Measurements from ENCODE around the gene SLC2A11.
A peak's percentile ranks its signal among the peaks of the same experiment; 100 is the strongest.

The SLC2A11 gene

DNA sequence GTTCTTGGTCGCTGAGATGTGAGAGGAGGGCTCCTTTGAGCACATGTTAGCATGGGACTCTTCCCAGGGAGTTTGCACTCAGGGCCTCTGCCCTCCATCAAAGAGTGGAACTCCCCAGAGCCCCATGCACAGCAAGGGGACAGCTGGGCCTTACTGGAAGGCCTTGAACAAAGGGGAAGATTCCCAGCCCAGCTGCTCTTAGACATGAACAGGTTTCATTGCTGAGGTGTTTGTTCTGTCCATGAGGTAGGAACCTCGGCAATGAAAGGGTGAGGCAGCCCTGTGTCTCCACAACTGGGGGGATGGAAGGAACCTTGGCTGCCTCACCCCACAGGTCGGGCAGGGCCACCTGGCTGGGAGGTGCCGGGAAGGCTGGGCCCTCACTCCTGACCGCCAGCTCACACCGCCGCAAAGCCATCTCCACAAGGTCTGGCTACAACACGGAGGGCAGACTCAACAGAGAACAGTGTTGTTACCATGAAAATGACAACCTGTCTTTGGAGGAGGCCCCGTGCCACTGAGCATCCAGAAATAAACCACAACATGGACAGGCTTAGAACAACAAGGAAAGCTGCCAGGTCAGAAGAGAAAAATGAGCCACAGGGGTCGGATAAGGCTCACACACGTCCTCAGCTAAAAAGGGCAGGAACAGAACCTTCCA is 22.1 kb upstream of the SLC2A11 start:
- TF ChIP-seq POLR2A (IDR thresholded peaks at IDR 0.05; ENCODE audit: low read length) (no peak), GATA1 (IDR thresholded peaks at IDR 0.05; ENCODE audit: low read depth, low read length) (no peak)
- no peak for DNase-seq

DNA sequence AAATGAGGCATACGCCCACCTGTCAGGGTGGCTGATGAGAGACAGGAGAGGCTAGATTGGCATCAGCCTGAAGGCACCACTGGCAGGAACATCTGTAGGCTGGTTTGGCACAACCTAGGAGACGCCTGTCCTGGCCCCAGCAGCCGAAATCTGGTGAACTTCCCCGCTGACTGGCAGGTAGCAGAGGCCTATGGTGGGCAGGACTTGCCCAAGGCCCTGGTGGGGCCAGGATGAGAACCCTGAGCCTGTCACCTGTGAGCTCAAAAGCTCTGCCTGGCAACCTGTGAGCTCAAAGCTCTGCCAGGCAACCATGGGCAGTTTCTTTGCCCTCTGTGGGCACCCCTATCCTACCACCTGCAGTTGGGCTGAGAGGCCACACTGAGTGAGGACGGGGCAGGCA is 21.4 kb upstream of the SLC2A11 start:
- DNase-seq: no peak
- TF ChIP-seq POLR2A (IDR thresholded peaks at IDR 0.05; ENCODE audit: low read length) (no peak), GATA1 (IDR thresholded peaks at IDR 0.05; ENCODE audit: low read depth, low read length) (no peak)

- DNase-seq: no peak
- TF ChIP-seq GATA1 (IDR thresholded peaks at IDR 0.05; ENCODE audit: low read depth, low read length): no peak
- TF ChIP-seq POLR2A (IDR thresholded peaks at IDR 0.05; ENCODE audit: low read length): no peak
Observed at GRCh38 chr22:23836692-23837495, 20.8 kb upstream of the SLC2A11 start.

GRCh38 chr22:23837496-23837859 is 20.2 kb upstream of the SLC2A11 start:
- TF ChIP-seq GATA1 (IDR thresholded peaks at IDR 0.05; ENCODE audit: low read depth, low read length) (no peak), POLR2A (IDR thresholded peaks at IDR 0.05; ENCODE audit: low read length) (no peak)
- DNase-seq: no peak

DNA sequence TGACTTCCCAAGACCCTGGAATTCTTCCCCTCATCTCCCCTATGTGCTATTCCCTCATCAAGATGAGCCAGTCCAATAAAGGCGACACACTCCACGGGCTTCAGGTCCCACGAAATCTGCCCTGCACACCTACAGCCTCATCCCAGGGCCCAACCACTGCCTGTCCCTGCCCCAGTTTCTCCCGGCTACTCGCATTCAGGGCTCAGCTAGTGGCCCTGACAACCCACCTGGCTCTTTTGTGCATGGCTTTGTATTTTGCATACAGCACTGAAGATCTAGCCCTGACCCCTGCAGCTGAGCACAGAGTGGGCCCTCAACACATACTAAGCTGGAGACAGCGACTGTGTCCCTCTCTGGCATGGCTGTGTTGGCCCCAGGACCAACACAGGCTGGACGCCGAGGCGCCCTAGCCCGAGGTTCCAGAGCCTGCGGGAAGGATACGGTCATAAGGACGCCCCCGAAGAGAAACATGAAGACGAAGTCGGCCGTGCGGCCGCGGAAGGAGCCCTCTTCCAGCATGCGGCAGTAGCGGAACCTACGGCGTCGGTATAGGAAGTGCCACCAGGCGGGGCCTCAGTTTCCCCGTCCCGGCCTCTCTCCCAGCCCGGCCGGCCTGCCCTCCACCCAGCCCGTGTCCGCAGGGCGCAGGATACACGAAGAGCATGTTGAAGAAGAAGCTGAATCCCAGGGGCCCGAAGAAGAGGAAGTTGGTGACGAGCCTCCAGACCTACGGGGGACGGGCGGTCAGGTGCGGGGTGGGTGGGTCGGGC is 19.6 kb upstream of the SLC2A11 start:
- peak in 1 of 2 experiments; percentile 41 for DNase-seq
- TF ChIP-seq GATA1 (IDR thresholded peaks at IDR 0.05; ENCODE audit: low read depth, low read length) (no peak), POLR2A (IDR thresholded peaks at IDR 0.05; ENCODE audit: low read length) (no peak)

DNA sequence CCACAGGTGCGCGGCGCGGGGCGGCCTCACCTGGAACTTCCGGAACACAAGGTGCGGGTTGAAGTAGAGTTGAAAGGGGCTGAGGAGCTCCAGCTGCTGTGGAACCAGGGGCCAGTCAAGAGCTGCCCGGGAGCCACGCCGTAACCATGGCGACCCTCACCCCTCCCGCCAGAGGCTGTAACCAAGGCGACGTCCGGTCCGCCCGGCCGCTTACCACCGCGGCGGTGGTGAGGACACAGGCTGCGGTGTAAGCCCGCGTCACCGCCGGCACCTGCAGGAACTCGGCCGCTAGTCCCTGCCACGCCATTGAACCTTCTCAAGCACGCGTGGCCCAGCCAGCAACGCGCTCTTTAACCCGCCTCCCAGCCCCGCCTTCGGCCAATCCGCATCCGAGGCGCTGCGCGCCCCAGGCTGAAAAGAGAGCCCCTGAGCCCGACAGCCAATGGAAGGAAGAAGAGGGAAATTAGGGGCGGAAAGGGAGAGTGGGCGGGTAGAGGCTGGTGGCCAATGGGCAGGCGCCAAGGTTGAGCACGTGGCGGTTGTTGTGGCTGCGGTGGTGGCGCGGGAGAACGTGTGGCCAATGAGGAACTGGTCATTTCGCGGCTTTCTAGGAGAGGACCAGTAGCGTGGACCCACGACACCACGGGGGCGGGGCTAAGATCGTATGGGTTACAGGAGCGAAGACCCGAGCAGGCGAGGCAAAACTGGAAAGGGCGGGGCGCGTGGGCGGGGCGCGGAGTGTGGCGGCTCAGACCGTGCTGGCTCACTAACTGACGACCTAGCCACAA is 18.8 kb upstream of the SLC2A11 start, which contains the start of gene DERL3:
TSS of gene DERL3 (minus strand) at position 326 of the 788 bp plus-strand sequence. CDS start at position 307, 19 bp downstream.
- peak; percentile 95 to 98 for DNase-seq
- TF ChIP-seq GATA1 (IDR thresholded peaks at IDR 0.05; ENCODE audit: low read depth, low read length) (no peak), POLR2A (IDR thresholded peaks at IDR 0.05; ENCODE audit: low read length) (no peak)

GRCh38 chr22:23840026-23840425 is 17.6 kb upstream of the SLC2A11 start:
- no peak for DNase-seq
- TF ChIP-seq POLR2A (IDR thresholded peaks at IDR 0.05; ENCODE audit: low read length) (no peak), GATA1 (IDR thresholded peaks at IDR 0.05; ENCODE audit: low read depth, low read length) (no peak)

GRCh38 chr22:23841292-23841691 is 16.4 kb upstream of the SLC2A11 start:
- TF ChIP-seq GATA1 (IDR thresholded peaks at IDR 0.05; ENCODE audit: low read depth, low read length): no peak
- no peak for TF ChIP-seq POLR2A (IDR thresholded peaks at IDR 0.05; ENCODE audit: low read length)
- DNase-seq: no peak

DNA sequence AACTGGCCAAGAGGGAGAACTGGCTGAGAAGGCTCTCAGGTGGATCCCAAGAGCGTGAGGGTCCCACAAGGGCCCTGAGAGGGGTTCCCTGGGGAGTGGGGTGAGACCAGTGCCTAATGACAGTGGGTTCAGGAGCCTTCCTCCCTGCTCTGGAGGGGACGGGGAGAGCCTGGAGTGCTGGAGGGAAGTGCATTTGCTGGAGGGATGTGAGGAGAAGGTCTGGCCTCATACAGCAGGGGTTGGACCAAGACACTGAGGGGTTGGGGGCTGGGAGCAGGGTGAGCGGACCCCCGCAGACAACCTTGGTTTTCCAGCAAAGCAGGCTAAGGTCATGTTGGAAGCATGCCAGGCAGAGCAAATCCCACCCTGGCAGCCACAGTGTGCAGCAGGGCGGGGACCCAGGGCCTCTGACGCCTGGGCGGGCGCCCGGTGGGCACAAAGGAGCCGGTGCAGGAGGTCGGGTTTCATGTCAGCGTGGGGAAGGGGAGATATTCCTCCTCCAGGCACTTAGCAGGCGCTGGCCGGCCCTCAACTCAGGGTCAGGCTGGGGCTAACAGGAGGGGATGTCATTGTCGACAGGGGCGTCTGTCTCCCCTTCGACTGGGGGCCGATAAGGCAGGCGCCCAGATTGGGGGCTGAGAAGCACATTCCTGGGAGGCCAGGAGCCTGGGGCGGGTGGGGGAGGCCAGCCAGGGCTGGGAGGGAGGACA is 15.8 kb upstream of the SLC2A11 start:
- TF ChIP-seq POLR2A (IDR thresholded peaks at IDR 0.05; ENCODE audit: low read length): no peak
- no peak for TF ChIP-seq GATA1 (IDR thresholded peaks at IDR 0.05; ENCODE audit: low read depth, low read length)
- no peak for DNase-seq

DNA sequence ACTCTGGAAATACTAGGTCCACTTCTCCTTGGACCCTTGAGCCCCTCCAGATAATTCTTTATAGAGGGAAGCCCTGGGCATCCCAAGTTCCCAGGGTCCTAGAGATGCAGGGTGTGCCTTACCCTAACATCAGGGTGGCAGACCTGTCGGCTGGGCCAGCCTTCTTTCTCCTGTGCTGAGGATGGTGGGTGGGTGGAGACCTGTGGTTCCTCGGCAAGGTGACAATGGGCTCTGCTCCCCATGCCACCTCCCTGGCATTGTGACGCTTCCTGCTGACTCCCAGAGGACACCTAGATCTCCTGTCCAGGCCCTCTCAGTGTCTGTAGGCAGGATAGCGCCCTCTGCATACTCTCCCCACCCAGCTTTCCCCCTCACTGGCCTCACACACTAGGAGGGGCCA is 15.1 kb upstream of the SLC2A11 start:
- no peak for DNase-seq
- TF ChIP-seq POLR2A (IDR thresholded peaks at IDR 0.05; ENCODE audit: low read length) (no peak), GATA1 (IDR thresholded peaks at IDR 0.05; ENCODE audit: low read depth, low read length) (no peak)

GRCh38 chr22:23844739-23845202 is 12.9 kb upstream of the SLC2A11 start:
- TF ChIP-seq GATA1 (IDR thresholded peaks at IDR 0.05; ENCODE audit: low read depth, low read length): no peak
- no peak for DNase-seq

DNA sequence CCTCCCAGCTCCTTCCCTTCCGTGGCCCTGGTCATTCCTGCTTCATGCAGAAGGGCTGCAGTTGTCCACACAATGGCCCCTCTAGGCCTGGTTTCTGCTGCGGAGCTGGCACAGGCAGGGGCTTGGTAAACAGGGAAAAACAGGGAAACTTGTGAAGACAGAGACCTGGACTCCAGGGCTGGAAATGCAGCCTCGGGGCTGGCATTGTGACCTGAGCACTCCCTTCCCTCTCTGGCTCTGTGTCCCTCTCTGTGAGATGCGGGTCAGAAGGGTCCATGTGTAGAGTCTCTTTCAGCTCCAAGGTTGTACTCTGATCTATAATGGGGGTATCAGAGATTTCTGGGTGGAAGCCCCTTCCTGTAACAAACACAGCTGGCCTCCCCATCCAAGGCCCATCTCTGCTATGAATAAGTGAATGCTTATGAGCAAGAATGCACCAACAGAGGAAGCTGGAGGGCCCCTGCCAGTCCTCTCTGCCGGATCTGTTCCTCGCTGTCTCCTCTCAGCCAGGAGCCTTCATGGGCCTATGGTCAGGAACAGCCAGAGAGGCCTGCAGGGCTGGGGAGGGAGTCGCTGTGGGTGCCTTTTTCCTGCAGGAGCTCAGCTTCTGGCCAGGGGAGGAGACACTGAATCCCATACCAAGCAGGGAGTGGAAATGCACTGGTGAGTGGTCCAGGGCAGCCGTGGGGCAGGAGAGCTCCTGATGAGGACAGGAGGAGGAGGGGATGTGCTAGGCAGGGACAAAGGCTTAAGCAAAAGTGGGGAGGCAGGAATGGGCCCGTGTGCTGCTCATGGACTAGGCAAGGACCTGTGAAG is 12.2 kb upstream of the SLC2A11 start:
- TF ChIP-seq POLR2A (IDR thresholded peaks at IDR 0.05; ENCODE audit: low read length) (no peak), GATA1 (IDR thresholded peaks at IDR 0.05; ENCODE audit: low read depth, low read length) (no peak)

More for the DNA sequence above, 12.2 kb upstream of the SLC2A11 start:
- DNase-seq: no peak
